Tibial nerve (tissue), 4 donors: Measurements from ENCODE around the gene ACSL5.

Source experiments
- EP300 ChIP-seq, 2 donors: sonication (generic); formaldehyde crosslinking; IDR thresholded peaks; one replicate each; pipeline ENCODE4 v1.6.1; 2017; ENCODE audit warnings: antibody characterized with exemption in 2 of 2, mild to moderate bottlenecking in 1 of 2
- POLR2A ChIP-seq, 2 donors: fragments of 450-650 bp; IDR thresholded peaks; one replicate each; pipeline ENCODE4 v1.6.1; 2017; ENCODE audit warnings: antibody characterized with exemption in 2 of 2, mild to moderate bottlenecking in 2 of 2, moderate library complexity in 2 of 2
- TF ChIP-seq, protein P1 (sequence below), 5 experiments: fragments of 200-600 bp in 3 of 5; fragments of 450-650 bp in 2 of 5; sonication (generic) in 3 of 5; IDR thresholded peaks; one replicate each; pipeline ENCODE4 v1.5.1; 2016 to 2019; ENCODE audit warnings: antibody characterized with exemption in 5 of 5, mild to moderate bottlenecking in 3 of 5, moderate library complexity in 2 of 5

DNA sequence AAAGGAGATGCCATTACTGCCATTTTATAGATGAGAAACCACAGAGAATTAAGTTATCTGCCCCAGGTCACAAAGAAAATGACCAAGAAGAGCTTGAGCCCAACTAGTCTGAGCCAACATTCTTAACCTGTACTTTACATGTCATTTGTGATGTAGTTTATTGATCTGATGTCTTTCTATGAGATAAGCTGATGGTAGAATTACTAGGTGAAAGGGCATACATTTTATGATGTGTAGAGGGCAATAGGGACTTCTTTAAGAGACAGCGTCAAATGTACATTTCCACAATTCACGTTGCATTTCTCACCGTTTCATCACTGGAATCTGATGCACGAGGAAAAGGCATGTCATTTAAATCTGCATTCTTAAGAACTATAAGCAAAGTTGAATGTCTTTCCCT lies 11.3 kb downstream of the ACSL5 start:
- TF ChIP-seq, protein P1, sequence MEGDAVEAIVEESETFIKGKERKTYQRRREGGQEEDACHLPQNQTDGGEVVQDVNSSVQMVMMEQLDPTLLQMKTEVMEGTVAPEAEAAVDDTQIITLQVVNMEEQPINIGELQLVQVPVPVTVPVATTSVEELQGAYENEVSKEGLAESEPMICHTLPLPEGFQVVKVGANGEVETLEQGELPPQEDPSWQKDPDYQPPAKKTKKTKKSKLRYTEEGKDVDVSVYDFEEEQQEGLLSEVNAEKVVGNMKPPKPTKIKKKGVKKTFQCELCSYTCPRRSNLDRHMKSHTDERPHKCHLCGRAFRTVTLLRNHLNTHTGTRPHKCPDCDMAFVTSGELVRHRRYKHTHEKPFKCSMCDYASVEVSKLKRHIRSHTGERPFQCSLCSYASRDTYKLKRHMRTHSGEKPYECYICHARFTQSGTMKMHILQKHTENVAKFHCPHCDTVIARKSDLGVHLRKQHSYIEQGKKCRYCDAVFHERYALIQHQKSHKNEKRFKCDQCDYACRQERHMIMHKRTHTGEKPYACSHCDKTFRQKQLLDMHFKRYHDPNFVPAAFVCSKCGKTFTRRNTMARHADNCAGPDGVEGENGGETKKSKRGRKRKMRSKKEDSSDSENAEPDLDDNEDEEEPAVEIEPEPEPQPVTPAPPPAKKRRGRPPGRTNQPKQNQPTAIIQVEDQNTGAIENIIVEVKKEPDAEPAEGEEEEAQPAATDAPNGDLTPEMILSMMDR (IDR thresholded peaks at IDR 0.05) = no peak
- no peak for TF ChIP-seq POLR2A (IDR thresholded peaks at IDR 0.05)
- TF ChIP-seq EP300 (IDR thresholded peaks at IDR 0.05) = no peak
